Lung (tissue), 16 donors: Measurements from ENCODE around the gene MAGI2. TPM values are rescaled to one million over a fixed set of nuclear protein-coding genes. Genes with fewer than 3 reads are reported as not detected.

Source experiments
- ATAC-seq: fragments of 200-7000 bp; cut with Tn5 transposase; one replicate; pipeline ENCODE4 v1.9.1; 2020; ENCODE audit warnings: moderate number of reproducible peaks; ENCODE audit not compliant: insufficient read depth, low FRiP score
- DNase-seq, 3 donors: peaks; one replicate each; pipeline ENCODE4 v3.0.0-alpha.2; 2013 to 2017
- H3K27ac ChIP-seq, 2 donors: one replicate each; pipeline ENCODE4 v1.5.1; 2013; ENCODE audit warnings: mild to moderate bottlenecking in 2 of 2, moderate library complexity in 2 of 2, control low read depth in 1 of 2, inconsistent platforms in 1 of 2, low read depth in 1 of 2, low read length in 1 of 2
- H3K27me3 ChIP-seq, 3 donors: one replicate each; pipeline ENCODE4 v1.5.1; 2013; ENCODE audit warnings: low read length in 2 of 3; ENCODE audit not compliant: control insufficient read depth in 3 of 3, insufficient read depth in 3 of 3
- H3K36me3 ChIP-seq, 4 donors: one replicate each; pipeline ENCODE4 v1.5.1; 2013; ENCODE audit warnings: low read length in 4 of 4, mild to moderate bottlenecking in 1 of 4, moderate library complexity in 1 of 4; ENCODE audit not compliant: control insufficient read depth in 4 of 4, insufficient read depth in 4 of 4
- H3K4me1 ChIP-seq, 5 donors: one replicate each; pipeline ENCODE4 v1.5.1; 2013; ENCODE audit warnings: low read length in 5 of 5, mild to moderate bottlenecking in 2 of 5, moderate library complexity in 1 of 5; ENCODE audit not compliant: control insufficient read depth in 5 of 5, insufficient read depth in 5 of 5
- H3K4me3 ChIP-seq: one replicate; pipeline ENCODE4 v1.5.1; 2013; ENCODE audit warnings: mild to moderate bottlenecking, control low read depth, moderate library complexity
- H3K9ac ChIP-seq, 2 donors: one replicate each; pipeline ENCODE4 v1.5.1; 2013; ENCODE audit warnings: low read length in 2 of 2, control low read depth in 1 of 2; ENCODE audit not compliant: insufficient read depth in 1 of 2
- H3K9me3 ChIP-seq, 4 donors: one replicate each; pipeline ENCODE4 v1.5.1; 2013; ENCODE audit warnings: low read length in 3 of 4, mild to moderate bottlenecking in 1 of 4, moderate library complexity in 1 of 4; ENCODE audit not compliant: control insufficient read depth in 4 of 4, insufficient read depth in 3 of 4
- WGBS, 2 donors: extraction: QIAGEN DNeasy Blood & Tissue Kit; methylation state at CpG; one replicate each; pipeline ENCODE4 v1.1.7; 2013; 5-methylcytosine and 5-hydroxymethylcytosine counted together
- long read RNA-seq, 5 donors: transcript quantifications; one replicate each; lab custom pipeline, GENCODE V29; 2026
- polyA plus RNA-seq, 2 donors: library from polyadenylated mRNA; stranded (reverse); fragments of 200-250 nt; gene quantifications; one replicate each; pipeline ENCODE4 v1.2.1, GENCODE V29; 2013
- total RNA-seq, 2 donors: library from RNA; depleted of rRNA in 1 of 2; stranded (reverse); fragments of >200 nt in 1 of 2; gene quantifications; one replicate each; pipeline ENCODE4 v1.2.1, GENCODE V29; 2014 to 2021
- TF ChIP-seq, protein P1 (sequence below): IDR thresholded peaks from 2 replicates; pipeline ENCODE4 v1.5.1; 2012; ENCODE audit warnings: mild to moderate bottlenecking; ENCODE audit errors: control extremely low read depth, extremely low read depth
- donor health status: control.
- donor health status: control.
- donor health status: Bipolar disorder and iron deficiency.
- donor health status: healthy.
- donor health status: DM: yes; HTN: yes; CAD: no.

MAGI2 gene
- total RNA-seq (10 to 100 TPM in 1 of 2 donors, 1 to 10 TPM in 1; 7.9 to 18.0 TPM), polyA plus RNA-seq (1 to 10 TPM in 1 of 2 donors, under 1 TPM in 1; 0.94 to 2.7 TPM)
- long read RNA-seq, donor 1, partial matches to known transcripts = 23 of 31 reads
- long read RNA-seq, donor 1, other reads (novel, unspliced or antisense) = 8 of 31 reads
- long read RNA-seq, donor 2 = 0 reads
- long read RNA-seq, donor 3 = 0 reads
- long read RNA-seq, donor 4 = 0 reads
- long read RNA-seq, donor 5, partial matches to known transcripts = 18 of 29 reads
- long read RNA-seq, donor 5, other reads (novel, unspliced or antisense) = 11 of 29 reads

DNA sequence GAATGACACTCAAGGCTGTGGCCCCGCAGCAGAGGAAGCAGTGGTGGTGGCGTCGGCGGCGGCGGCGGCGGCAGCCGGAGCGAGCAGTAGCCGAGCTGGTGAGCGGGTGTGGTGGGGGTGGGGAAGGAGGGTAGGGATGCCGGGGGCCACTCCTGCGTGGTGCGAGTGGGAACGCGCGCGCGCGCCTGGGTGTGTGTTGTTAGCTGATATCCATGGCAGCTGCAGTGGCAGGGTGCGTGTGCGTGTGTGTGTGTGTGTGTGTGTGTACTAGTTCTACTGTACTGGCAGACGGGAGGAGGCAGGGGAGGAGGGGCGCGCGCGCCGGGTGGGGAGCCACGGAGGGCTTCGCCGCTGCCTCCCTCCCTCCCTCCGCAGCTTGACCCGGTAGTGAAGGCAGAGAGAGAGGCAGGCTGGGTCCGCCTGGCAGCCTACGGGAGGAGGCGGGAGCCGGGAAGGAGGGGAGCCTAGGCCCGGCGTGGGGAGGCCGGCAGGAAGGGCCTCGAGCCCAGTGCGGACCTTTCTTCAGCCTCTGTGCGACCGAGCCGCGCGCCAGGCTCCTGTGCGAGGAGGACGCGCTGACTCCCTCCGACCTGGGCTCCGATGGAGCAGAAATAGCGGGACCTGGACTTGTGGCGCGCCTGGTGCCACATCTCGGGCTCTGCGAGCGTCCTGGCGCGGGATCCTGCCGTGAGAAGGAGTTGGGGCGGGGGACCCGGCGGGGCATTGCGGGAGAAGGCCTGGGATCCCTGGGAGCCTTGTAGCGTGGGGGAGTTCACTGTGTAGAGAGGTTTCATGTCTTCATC, at the start of gene MAGI2:
Gene MAGI2, minus strand, starts transcription at position 110 of the 803 bp plus-strand sequence. CDS start 347 bp downstream, outside the sequence.
- 1% methylated on average over 53 to 67 of the region's 67 CpGs for WGBS, 2 donors
- Histone ChIP-seq H3K4me1 (peaks cover 3 to 17% (median 6%) of the 10 kb centered on the region in 5 donors), H3K9ac (peak within 1 kb of the TSS; percentile 60 to 92), H3K27me3 (no peaks in the 10 kb centered on the region), H3K36me3 (peaks cover 0 to 10% (median 2%) of the 10 kb centered on the region in 4 donors), H3K9me3 (no peaks in the 10 kb centered on the region), H3K4me3 (peak within 1 kb of the TSS; percentile 66), H3K27ac (peak within 1 kb of the TSS; percentile 91 to 95)
- TF ChIP-seq, protein P1, sequence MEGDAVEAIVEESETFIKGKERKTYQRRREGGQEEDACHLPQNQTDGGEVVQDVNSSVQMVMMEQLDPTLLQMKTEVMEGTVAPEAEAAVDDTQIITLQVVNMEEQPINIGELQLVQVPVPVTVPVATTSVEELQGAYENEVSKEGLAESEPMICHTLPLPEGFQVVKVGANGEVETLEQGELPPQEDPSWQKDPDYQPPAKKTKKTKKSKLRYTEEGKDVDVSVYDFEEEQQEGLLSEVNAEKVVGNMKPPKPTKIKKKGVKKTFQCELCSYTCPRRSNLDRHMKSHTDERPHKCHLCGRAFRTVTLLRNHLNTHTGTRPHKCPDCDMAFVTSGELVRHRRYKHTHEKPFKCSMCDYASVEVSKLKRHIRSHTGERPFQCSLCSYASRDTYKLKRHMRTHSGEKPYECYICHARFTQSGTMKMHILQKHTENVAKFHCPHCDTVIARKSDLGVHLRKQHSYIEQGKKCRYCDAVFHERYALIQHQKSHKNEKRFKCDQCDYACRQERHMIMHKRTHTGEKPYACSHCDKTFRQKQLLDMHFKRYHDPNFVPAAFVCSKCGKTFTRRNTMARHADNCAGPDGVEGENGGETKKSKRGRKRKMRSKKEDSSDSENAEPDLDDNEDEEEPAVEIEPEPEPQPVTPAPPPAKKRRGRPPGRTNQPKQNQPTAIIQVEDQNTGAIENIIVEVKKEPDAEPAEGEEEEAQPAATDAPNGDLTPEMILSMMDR = no peak
- DNase-seq = peak; percentile 92 to 94 (median 93)
- peak; percentile 84 for ATAC-seq

DNA sequence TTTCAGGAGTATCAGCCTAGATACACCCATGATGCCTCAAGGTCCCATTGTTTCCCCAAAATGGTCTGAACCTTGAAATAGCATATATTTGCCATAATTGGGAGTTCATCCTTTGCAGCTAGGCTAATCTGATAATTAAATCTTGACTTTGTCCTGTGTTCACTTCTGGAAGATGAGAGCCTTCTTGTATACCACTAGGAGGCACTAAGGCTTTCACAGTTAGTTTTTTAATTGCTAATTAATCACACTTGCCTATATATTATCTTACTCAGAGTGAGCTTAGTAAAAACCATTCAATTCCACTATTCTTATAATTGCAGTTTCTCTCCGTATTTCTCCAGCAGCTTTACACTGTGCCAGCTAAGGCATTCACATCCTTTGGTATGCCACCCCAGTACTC, 48.7 kb upstream of the MAGI2 start:
- peaks cover 0 to 5% (median 0%) of the 10 kb centered on the region in 5 donors for H3K4me1 ChIP-seq

DNA sequence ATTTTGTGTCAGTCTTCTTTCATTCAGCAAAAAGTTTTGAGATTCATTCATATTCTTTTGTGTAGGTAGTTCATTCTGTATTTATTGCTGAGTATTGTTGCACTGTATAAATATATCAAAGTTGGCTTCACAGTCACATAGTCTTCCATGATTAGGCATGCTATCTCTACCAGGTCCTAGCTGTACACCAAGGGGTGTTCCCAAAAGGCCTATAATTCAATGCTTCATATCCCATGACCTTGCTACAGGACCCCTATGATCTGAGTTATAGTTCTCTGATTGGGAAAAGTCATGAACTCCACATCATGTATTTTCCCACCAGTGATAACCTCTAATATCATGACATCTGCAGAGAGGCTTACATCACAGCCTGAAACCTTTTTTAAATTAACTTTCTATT, 47.3 kb upstream of the MAGI2 start:
- H3K36me3 ChIP-seq = no peaks in the 10 kb centered on the region
- DNase-seq (no peak), ATAC-seq (no peak)
- TF ChIP-seq, protein P1 = no peak
- no peaks in the 10 kb centered on the region for H3K9me3 ChIP-seq
- no peak overlapping the region for H3K27ac ChIP-seq
- no peak overlapping the region for H3K4me3 ChIP-seq
- peaks cover 0 to 5% (median 0%) of the 10 kb centered on the region in 5 donors for H3K4me1 ChIP-seq
- no peaks in the 10 kb centered on the region for H3K27me3 ChIP-seq
- no peak overlapping the region for H3K9ac ChIP-seq

More for the DNA sequence above, 48.7 kb upstream of the MAGI2 start:
- Histone ChIP-seq H3K9me3 (no peaks in the 10 kb centered on the region), H3K27me3 (no peaks in the 10 kb centered on the region), H3K36me3 (no peaks in the 10 kb centered on the region), H3K9ac (no peak overlapping the region), H3K4me3 (no peak overlapping the region), H3K27ac (no peak overlapping the region)
- 88 to 97% methylated on average over 1 of the region's 1 CpG for WGBS, 2 donors
- DNase-seq = no peak
- ATAC-seq = no peak
- TF ChIP-seq, protein P1 = no peak
